Measurements from ENCODE around the gene SGMS1.

DNA sequence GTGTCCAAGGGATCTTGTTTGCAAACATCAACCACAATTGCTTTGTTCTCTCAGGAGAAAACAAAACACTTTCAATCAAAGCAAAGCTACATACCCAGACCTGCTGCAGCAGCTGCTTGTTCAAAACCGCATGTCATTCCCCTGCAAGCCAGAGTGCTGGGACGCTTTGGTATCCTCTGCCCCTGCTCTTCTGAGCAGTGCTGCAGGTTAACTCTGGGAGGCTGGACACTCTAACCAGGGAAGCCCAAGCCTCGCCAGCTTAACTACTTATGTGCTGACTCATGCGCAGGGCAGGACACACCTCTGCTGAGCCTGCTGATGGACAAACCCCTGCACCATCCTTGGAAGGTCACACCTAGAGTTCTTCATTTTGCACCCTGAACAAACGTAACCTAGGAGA lies 344.3 kb downstream of the SGMS1 start:
- TF ChIP-seq TSHZ2 (CRISPR knock-in tag; IDR thresholded peaks at IDR 0.05) (no peak), ESRRG (CRISPR knock-in tag; IDR thresholded peaks at IDR 0.05) (no peak), RARB (CRISPR knock-in tag; IDR thresholded peaks at IDR 0.05) (no peak), GLIS3 (CRISPR knock-in tag; IDR thresholded peaks at IDR 0.05) (no peak), ARNTL (CRISPR knock-in tag; IDR thresholded peaks at IDR 0.05; ENCODE audit: borderline replicate concordance, low read depth) (no peak), OSR1 (CRISPR knock-in tag; IDR thresholded peaks at IDR 0.05) (no peak), ZFP3 (CRISPR knock-in tag; IDR thresholded peaks at IDR 0.05) (no peak), PPARA (CRISPR knock-in tag; IDR thresholded peaks at IDR 0.05; ENCODE audit: borderline replicate concordance) (no peak), CREB5 (CRISPR knock-in tag; IDR thresholded peaks at IDR 0.05; ENCODE audit: low read depth) (no peak), SNAI2 (CRISPR knock-in tag; IDR thresholded peaks at IDR 0.05) (no peak), CSDC2 (CRISPR knock-in tag; IDR thresholded peaks at IDR 0.05) (no peak), ZNF565 (CRISPR knock-in tag; conservative IDR thresholded peaks at IDR 0.05; ENCODE audit: low read depth) (no peak)
- TF ChIP-seq, protein P1, sequence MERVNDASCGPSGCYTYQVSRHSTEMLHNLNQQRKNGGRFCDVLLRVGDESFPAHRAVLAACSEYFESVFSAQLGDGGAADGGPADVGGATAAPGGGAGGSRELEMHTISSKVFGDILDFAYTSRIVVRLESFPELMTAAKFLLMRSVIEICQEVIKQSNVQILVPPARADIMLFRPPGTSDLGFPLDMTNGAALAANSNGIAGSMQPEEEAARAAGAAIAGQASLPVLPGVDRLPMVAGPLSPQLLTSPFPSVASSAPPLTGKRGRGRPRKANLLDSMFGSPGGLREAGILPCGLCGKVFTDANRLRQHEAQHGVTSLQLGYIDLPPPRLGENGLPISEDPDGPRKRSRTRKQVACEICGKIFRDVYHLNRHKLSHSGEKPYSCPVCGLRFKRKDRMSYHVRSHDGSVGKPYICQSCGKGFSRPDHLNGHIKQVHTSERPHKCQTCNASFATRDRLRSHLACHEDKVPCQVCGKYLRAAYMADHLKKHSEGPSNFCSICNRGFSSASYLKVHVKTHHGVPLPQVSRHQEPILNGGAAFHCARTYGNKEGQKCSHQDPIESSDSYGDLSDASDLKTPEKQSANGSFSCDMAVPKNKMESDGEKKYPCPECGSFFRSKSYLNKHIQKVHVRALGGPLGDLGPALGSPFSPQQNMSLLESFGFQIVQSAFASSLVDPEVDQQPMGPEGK (CRISPR knock-in tag; IDR thresholded peaks at IDR 0.05; ENCODE audit: borderline replicate concordance), result no peak

All from SK-N-SH treated with all-trans-retinoic acid at 6 μM for 48 hours (cell line).